DMS153 (cell line): ENCODE measurements around the gene AKAP3.

Source experiments
- DNase-seq: peaks from one replicate; lab custom pipeline; 2025; lab: John Stamatoyannopoulos, UW

The AKAP3 gene

GRCh38 chr12:4595881-4596280 is 53.0 kb downstream of the AKAP3 start:
- no peak for DNase-seq

DNA sequence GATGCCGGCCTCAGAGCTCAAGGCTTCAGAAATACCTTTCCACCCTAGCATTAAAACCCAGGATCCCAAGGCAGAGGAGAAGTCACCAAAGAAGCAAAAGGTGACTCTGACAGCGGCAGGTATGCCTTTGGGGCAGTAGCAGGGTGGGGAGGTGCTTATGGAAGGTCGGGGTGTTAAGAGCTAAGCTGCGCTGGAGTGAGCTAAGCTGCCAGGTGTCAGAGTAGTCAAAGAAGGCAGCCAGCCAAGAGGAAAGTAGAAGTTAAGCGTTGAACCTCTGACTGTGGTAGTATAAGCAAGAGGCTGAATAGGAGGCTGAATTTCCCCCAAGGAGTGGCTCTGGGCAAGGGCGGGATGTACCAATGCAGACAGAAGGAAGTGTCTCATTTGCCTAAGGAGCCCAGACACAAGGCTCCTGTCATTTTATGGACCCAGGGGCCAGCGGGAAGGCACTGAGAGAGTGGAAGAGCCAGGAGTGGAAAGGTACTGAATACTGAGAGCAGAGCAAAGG is 57.6 kb downstream of the AKAP3 start:
- no peak for DNase-seq

GRCh38 chr12:4589941-4590340 is 58.9 kb downstream of the AKAP3 start:
- DNase-seq, result no peak

- no peak for DNase-seq
Observed at GRCh38 chr12:4588916-4589315, 59.9 kb downstream of the AKAP3 start.

- no peak for DNase-seq
Observed at GRCh38 chr12:4587108-4587507, 61.7 kb downstream of the AKAP3 start.

GRCh38 chr12:4586500-4586899 is 62.4 kb downstream of the AKAP3 start:
- DNase-seq, result no peak

DNA sequence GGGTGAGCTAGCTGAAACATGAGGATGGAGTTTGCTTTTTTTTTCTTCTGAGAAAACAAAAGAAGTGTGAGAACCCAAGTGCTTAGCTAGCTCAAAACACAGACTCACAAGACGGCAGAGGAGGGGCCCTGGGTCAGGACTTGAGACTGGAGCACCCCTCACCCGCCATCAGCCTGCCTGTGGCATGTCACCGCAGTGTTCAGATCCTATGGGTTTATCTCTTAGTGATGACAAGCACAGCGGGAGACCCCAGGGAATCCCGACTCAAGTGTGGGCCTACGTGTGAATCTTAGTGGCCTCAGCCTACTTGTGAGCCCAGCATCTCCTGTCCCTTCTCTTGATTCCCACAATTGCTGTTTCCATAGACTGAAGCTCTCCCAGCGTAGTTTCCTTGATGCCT is 64.0 kb downstream of the AKAP3 start:
- DNase-seq, result no peak

DNA sequence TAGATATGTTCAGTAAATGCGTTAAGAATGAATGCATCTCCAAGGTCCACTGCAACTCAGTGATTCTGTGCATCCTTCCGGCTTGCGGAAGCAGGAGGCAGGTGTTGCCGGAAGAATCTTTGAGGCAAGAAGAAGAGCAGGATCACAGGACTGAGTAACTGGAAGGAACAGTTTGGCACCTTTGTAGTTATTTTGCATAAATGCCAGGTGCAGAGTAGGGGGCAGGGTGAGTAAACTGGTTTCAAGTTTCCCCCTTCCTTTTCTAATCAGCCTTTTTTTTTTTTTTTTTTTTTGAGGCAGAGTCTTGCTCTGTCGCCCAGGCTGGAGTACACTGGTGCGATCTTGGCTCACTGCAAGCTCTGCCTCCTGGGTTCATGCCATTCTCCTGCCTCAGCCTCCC is 64.6 kb downstream of the AKAP3 start:
- DNase-seq, result no peak

DNA sequence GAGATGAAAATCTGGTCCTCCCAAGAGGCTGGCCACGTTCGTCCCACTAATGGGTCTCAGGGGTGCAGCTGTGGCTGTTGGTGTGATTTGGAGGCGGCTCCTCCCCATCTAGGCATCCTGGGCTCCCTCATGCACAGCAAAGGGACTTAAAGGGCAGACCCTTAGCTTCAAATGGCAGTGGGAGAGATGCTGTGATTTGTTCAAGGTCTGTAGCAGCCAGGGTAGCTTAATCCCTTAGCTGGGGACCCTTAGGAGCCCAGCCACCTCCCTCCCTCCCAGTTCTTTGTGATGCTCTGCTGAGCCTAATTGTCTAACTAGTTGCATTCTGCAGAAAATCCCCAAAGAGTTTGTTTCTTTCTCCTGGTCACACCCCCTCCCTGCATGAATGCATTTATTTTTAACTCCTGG is 68.6 kb downstream of the AKAP3 start:
- no peak for DNase-seq

GRCh38 chr12:4579305-4580102 is 69.3 kb downstream of the AKAP3 start:
- DNase-seq, result no peak

- no peak for DNase-seq
Observed at GRCh38 chr12:4572680-4573079, 76.2 kb downstream of the AKAP3 start.

GRCh38 chr12:4569261-4569660 is 79.6 kb downstream of the AKAP3 start:
- no peak for DNase-seq

DNA sequence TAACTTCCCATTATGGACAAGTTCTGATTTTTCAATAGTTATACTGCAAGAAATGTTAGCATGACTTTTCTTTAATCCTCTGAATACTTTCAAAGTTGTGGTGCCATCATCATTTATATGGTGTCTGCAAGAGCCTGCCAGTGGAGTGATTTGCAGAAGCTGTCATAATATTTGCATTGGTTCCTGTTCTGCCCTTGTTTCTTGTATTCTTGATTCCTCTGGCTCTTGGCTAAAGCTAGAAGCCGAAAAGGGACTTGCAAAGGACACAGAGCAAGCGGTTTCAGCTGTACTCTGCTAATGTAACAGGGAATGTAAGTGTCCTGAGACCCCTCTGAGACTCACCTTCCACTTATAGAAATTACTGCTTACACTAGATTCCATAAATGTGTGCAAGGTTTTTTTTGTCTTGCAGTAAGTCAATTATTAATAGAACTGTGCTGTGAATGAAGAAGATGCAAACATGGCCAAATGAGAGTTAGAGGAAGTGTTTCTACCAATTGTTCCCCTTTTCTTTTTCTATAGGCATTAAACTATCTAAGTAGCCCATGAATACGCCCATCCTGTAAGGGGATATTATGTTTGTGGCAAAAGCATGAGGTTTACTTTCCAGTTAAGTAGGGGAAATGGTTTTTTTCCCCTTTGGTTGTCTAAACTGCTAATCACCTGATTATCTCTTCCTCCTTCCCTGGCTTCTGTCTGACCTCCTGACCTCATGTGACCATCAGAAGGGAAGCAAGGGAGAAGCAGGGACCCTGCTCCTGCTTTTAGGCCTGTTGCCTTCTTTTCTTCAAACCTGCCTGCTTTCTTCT is 81.6 kb downstream of the AKAP3 start:
- DNase-seq, result no peak

DNA sequence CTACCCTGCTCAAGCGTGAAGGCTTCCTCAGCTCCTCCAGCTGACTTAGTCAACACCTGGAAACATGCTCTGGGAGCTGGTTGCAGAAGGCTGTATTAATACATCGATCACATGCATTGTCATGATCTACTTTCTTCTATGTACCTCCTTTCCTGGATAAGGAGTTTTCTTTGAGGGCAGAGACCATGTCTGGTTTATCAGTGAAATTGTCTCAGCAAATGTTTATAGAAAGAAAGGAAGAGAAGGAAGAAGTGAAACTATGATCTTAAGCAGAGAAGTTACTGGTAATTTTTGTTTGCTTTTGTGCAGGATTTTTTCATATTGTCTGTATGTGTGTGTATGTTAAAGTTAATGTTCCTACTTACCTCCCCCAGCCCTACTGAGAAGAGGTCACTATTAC is 82.4 kb downstream of the AKAP3 start:
- DNase-seq, result no peak
